NCI-H446 treated with DMSO at 0.1 percent for 48 hours (cell line): ENCODE results near the gene HOXD12.

Source experiments
- DNase-seq: peaks from one replicate; lab custom pipeline; 2025; lab: John Stamatoyannopoulos, UW

HOXD12 gene

GRCh38 chr2:176092270-176093144, 7.1 kb upstream of the HOXD12 start, which contains the start of gene HOXD13:
HOXD13 (plus strand) TSS chr2:176092721; CDS start chr2:176092891, 170 bp downstream.
- no peak for DNase-seq

GRCh38 chr2:176093145-176093897, 6.3 kb upstream of the HOXD12 start:
- no peak for DNase-seq

GRCh38 chr2:176093898-176094249, 5.7 kb upstream of the HOXD12 start:
- no peak for DNase-seq

- DNase-seq: no peak
Observed at GRCh38 chr2:176094349-176094748, 5.2 kb upstream of the HOXD12 start.

- no peak for DNase-seq
Observed at GRCh38 chr2:176095421-176095820, 4.2 kb upstream of the HOXD12 start.

- DNase-seq: no peak
Observed at GRCh38 chr2:176096243-176096985, 3.2 kb upstream of the HOXD12 start.

- DNase-seq: peak; percentile 23
Observed at GRCh38 chr2:176096986-176097819, 2.4 kb upstream of the HOXD12 start.

- no peak for DNase-seq
Observed at GRCh38 chr2:176097820-176098365, 1.7 kb upstream of the HOXD12 start.

- no peak for DNase-seq
Observed at GRCh38 chr2:176098366-176099158, 1.0 kb upstream of the HOXD12 start.

- DNase-seq: no peak
Observed at GRCh38 chr2:176099159-176099727, 352 bp upstream of the HOXD12 start.

GRCh38 chr2:176100547-176101140, 1.0 kb downstream of the HOXD12 start:
- DNase-seq: no peak

- no peak for DNase-seq
Observed at GRCh38 chr2:176101216-176101830, 1.7 kb downstream of the HOXD12 start.

GRCh38 chr2:176101842-176102241, 2.2 kb downstream of the HOXD12 start:
- no peak for DNase-seq

GRCh38 chr2:176102309-176102866, 2.8 kb downstream of the HOXD12 start:
- DNase-seq: no peak

GRCh38 chr2:176103194-176103593, 3.6 kb downstream of the HOXD12 start:
- DNase-seq: no peak

- DNase-seq: no peak
Observed at GRCh38 chr2:176103742-176104315, 4.2 kb downstream of the HOXD12 start.

- DNase-seq: no peak
Observed at GRCh38 chr2:176104316-176105077, 4.9 kb downstream of the HOXD12 start.
